ENCODE results near the gene MORF4L1.
A peak's percentile ranks its signal among the peaks of the same experiment; 100 is the strongest.
"Not testable (repeated sequence)": the region's sequence is repeated elsewhere in the genome, so short reads cannot be mapped to it uniquely, and the experiment has no call there.

Gene MORF4L1

GRCh38 chr15:78902281-78903032 lies 29.8 kb downstream of the MORF4L1 start:
- not testable (repeated sequence) for DNase-seq

GRCh38 chr15:78904599-78905358 lies 32.1 kb downstream of the MORF4L1 start:
- DNase-seq: no peak

GRCh38 chr15:78906316-78906620 lies 33.6 kb downstream of the MORF4L1 start:
- DNase-seq: no peak

- DNase-seq: no peak
Measured at GRCh38 chr15:78907577-78907976, 34.9 kb downstream of the MORF4L1 start.

GRCh38 chr15:78909160-78909695 lies 36.5 kb downstream of the MORF4L1 start:
- no peak for DNase-seq

GRCh38 chr15:78909791-78910228 lies 37.1 kb downstream of the MORF4L1 start:
- DNase-seq: peak in 1 of 2 experiments; percentile 7

GRCh38 chr15:78910271-78910670 lies 37.6 kb downstream of the MORF4L1 start:
- DNase-seq: no peak

- no peak for DNase-seq
Measured at GRCh38 chr15:78912316-78912715, 39.6 kb downstream of the MORF4L1 start.

GRCh38 chr15:78913012-78913411 lies 40.3 kb downstream of the MORF4L1 start:
- DNase-seq: no peak

- no peak for DNase-seq
Measured at GRCh38 chr15:78914027-78914764, 41.5 kb downstream of the MORF4L1 start.

- DNase-seq: no peak
Measured at GRCh38 chr15:78915341-78916087, 42.8 kb downstream of the MORF4L1 start.

GRCh38 chr15:78916088-78916487 lies 43.4 kb downstream of the MORF4L1 start:
- no peak for DNase-seq

- no peak for DNase-seq
Measured at GRCh38 chr15:78917888-78918287, 45.2 kb downstream of the MORF4L1 start.

GRCh38 chr15:78921517-78921916 lies 48.8 kb downstream of the MORF4L1 start:
- DNase-seq: no peak

GRCh38 chr15:78921940-78922339 lies 49.2 kb downstream of the MORF4L1 start:
- no peak for DNase-seq

GRCh38 chr15:78922527-78922926 lies 49.8 kb downstream of the MORF4L1 start:
- no peak for DNase-seq

- DNase-seq: no peak
Measured at GRCh38 chr15:78923015-78923414, 50.3 kb downstream of the MORF4L1 start.

GRCh38 chr15:78923480-78924360 lies 51.0 kb downstream of the MORF4L1 start:
- DNase-seq: no peak

GRCh38 chr15:78925076-78925624 lies 52.5 kb downstream of the MORF4L1 start:
- no peak for DNase-seq

- DNase-seq: no peak
Measured at GRCh38 chr15:78925956-78926743, 53.5 kb downstream of the MORF4L1 start.

All from stimulated activated CD4-positive, alpha-beta T cell treated with anti-CD3 and anti-CD28 coated beads, Interleukin-4, amount 100 ng/mL, for 4 hours (primary cell).